Activated CD8-positive, alpha-beta memory T cell treated with anti-CD3 and anti-CD28 coated beads for 1 hour (primary cell): Measurements from ENCODE around the gene ACIN1.
A peak's percentile ranks its signal among the peaks of the same experiment; 100 is the strongest.
"Not testable (repeated sequence)": the region's sequence is repeated elsewhere in the genome, so short reads cannot be mapped to it uniquely, and the experiment has no call there.

Experiments used
- DNase-seq, 2 donors: peaks; one replicate each; pipeline ENCODE4 v3.0.0-alpha.2; 2020; ENCODE audit warnings: low read depth in 1 of 2; ENCODE audit errors: extremely low read depth in 1 of 2

The ACIN1 gene

DNA sequence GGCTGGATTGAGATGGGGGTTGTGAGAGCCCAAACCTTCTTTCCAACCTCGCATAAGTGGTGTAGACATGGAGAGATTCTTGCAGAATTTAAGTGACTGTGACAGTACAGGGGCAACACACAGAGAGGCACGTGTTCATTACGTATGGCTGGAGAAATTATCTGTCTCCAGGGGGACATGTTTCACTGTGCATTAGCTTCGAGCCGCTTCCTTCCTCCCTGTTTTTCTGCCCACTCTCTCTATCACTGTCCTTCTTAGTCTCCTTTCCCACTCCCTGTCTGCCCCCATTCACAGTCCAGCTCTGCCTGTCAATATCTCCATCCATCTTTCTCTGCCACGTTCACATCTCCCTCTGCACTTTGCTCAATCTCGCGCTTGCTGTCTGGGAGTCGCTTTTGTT is 73.5 kb downstream of the ACIN1 start:
- no peak for DNase-seq

DNA sequence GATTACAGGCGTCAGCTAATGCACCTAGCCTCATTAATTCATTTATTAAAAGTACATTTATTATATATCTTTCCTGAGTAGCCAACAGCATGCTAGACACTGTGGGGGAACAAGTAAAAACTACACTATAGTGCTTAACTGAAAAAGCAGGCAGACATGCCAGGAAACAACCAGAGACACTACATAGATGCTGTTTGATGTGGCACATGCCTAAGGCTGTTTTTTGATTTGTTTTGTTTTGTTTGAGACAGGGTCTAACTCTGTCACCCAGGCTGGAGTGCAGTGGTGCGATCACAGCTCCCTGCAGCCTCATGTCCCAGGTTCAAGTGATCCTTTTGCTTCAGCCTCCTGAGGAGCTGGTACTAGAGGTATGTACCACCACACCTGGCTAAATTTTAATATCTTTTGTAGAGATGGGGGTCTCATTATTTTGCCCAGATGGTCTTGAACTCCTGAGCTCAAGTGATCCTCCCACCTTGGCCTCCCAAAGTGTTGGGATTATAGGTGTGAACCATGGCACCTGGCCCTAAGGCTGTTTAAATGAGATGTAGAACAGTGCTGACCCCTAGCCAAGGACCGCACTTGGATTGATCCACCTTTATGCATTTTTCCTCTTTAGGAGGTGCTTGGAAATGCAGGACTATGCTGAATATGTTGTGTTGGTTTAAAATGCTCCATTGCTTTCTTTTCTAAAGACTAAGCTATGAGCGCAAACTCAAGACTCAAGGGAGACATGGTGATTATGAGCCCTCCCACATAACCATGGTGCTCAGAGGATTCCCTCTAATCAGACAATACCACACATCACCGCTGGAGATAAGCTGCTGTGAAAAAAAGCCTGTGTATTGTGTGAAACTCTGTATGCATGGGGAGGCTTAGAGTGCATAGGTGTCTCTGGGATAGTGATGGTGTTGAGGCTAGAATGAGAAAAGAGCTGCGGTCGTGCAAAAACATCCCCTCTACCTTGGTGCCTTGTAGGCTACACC is 74.5 kb downstream of the ACIN1 start:
- DNase-seq, result no peak

GRCh38 chr14:23018107-23018506 is 76.8 kb downstream of the ACIN1 start:
- DNase-seq, result no peak

GRCh38 chr14:23017091-23017490 is 77.8 kb downstream of the ACIN1 start:
- DNase-seq, result no peak

- no peak for DNase-seq
These were observed 79.3 kb downstream of the ACIN1 start for GRCh38 chr14:23015618-23016017.

- DNase-seq, result not testable (repeated sequence)
These were observed 81.2 kb downstream of the ACIN1 start for GRCh38 chr14:23013749-23014054.

GRCh38 chr14:23013054-23013748 is 81.7 kb downstream of the ACIN1 start:
- no peak for DNase-seq

GRCh38 chr14:23009939-23010726 is 84.8 kb downstream of the ACIN1 start, which contains the start of gene C14orf93:
TSS of gene C14orf93 (minus strand) at chr14:23010143. CDS start at chr14:22999023, 11,120 bp downstream.
- peak; percentile 34 to 70 for DNase-seq

DNA sequence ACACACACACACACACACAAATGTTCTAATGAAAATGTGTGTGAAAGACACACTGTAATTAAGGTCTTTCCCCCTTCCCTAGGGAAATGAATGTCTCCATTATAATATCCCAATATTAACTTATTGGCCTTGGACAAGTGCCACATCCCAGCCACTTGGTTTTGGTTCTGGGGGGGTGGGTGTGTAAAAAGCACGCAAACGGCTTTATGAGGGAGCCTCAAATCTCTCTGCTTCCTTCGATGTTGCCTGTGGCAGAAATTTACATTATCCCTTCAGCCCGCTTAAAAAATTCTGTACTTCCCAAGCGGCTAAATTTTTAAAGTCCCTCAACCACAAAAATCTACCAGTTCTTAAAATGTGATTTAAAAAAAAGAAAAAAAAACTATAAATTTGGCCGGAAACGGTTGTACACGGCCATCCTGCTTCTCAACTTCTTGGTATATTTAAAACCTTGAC is 85.4 kb downstream of the ACIN1 start:
- no peak for DNase-seq

DNA sequence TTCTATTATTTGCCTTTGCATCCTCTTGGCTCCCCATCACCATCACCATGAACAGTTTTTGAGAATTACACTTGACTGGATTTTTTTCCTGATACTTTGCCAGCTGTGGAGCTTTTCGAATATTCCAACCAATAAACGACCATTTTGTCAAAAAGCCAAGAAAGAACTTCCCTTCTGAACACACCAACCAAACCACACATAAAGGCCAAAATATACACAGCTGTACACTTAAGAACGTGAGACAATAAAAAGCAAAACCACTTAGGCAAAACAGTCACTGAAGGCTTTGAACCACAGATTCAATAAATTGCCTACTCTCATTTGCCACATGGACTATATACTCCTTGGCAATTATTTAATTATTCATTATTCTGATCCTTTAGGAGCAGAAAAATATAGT is 86.1 kb downstream of the ACIN1 start:
- DNase-seq, result no peak
